OCI-LY7 (cell line): ENCODE measurements around the gene BMPR1B.

Experiments used
- CTCF ChIP-seq: fragments of 200-600 bp; sonication (generic); conservative IDR thresholded peaks from 2 replicates; pipeline ENCODE4 v1.5.1; 2014; ENCODE audit warnings: mild to moderate bottlenecking, antibody characterized with exemption, low read length, moderate library complexity, mixed read lengths
- EZH2phosphoT487 ChIP-seq: fragments of 200-600 bp; sonication (generic); IDR thresholded peaks from 2 replicates; pipeline ENCODE4 v1.6.1; 2018; ENCODE audit warnings: low read depth, borderline replicate concordance, mild to moderate bottlenecking, mixed run types, antibody characterized with exemption, low read length, moderate library complexity, mixed read lengths

- no peak for TF ChIP-seq CTCF
- TF ChIP-seq EZH2phosphoT487, result no peak
Observed at GRCh38 chr4:95017305-95018064, 259.7 kb downstream of the BMPR1B start.
